HG03045 (cell line): ENCODE data around the gene LYG2.
"Not testable (repeated sequence)": the region's sequence is repeated elsewhere in the genome, so short reads cannot be mapped to it uniquely, and the experiment has no call there.

Experiments
- ATAC-seq: cut with Tn5 transposase; IDR thresholded peaks from one replicate; pipeline ENCODE4 v1.9.1; 2021; ENCODE audit warnings: mild to moderate bottlenecking, moderate library complexity; ENCODE audit not compliant: unreplicated experiment

The LYG2 gene

GRCh38 chr2:99201959-99202678 is 53.3 kb downstream of the LYG2 start:
- ATAC-seq = no peak

GRCh38 chr2:99200076-99200800 is 55.2 kb downstream of the LYG2 start:
- ATAC-seq = no peak

- no peak for ATAC-seq
These were observed 57.2 kb downstream of the LYG2 start for GRCh38 chr2:99198103-99198841.

- ATAC-seq = not testable (repeated sequence)
These were observed 63.1 kb downstream of the LYG2 start for GRCh38 chr2:99192364-99192763.
